ENCODE data around the gene C2orf15.
"Not testable (repeated sequence)": the region's sequence is repeated elsewhere in the genome, so short reads cannot be mapped to it uniquely, and the experiment has no call there.

Gene C2orf15
- 2.2 to 2.9 reads per million in 2 donors for total RNA-seq

DNA sequence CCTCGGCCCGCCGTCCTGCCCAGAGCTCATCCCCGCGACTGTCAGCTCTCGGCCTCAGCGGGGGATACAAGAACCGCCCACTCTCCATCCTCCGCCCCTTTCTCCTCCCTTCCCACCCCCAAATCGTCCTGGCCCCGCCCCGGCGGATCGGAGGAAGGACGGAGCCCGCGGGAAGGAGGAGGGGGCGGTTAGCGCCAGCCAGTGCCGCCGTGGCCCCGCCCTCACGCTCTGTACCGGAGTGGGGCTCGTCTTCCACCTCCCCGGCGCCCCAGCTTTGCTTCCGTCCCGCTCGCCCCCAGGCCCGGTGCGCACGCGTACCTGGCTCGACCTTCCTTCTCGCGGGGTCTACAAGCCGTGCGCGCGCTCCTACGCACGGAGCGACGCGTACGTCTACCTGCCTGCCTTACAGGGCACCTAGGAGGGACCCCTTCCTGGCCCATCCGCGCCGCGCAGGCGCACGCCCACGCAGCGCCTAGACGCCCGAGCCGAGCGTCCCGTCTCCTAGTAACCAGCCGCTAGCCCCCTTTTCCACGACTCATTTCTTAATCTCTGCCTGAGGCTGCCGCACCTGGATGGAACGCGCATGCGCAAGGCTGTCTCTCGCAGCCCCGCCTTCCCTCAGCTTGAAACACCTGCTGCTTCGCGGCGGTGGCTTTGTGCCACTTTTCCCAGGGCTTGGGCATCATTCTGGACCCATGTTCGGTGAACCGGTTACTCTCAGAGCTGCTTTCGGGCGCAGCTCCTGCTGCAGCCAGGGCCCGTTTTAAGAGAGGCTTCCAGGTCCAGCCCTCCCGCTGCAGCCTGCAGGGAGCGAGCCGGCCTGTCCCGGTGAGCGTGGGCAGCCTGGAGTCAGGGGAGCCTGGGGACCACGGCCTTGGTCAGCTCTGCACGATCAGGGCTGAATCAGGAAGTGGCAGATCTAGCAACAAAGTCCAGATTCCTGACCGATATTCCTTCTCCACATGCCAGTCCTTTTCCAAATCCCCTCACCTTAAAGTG, at the start of gene C2orf15:
C2orf15 (plus strand) TSS at position 598 of the 999 bp plus-strand sequence. CDS start 8,852 bp downstream, outside the sequence.
- peak; percentile 95 for DNase-seq

GRCh38 chr2:99096728-99097127, 44.8 kb upstream of the C2orf15 start:
- no peak for DNase-seq

GRCh38 chr2:99101697-99102096, 39.8 kb upstream of the C2orf15 start:
- DNase-seq = no peak

DNA sequence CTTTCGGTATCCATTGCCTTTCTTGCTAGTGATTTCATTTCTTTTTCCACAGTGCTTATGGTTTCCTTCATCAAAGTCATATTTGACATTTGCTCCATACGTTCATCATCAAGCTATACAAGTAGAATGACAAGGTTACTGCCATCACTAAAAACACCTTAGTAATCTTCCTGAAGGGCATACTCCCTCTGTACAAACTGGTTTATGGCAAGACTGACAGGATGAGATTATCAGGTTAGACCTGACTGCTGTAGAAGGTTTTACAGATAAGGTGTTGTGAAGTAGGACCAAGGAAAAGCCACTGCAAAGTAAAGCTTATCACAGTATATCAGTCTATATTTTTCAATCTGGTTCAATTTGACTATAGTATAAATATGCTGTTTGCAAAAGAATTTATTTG, 37.5 kb upstream of the C2orf15 start:
- DNase-seq = no peak

DNA sequence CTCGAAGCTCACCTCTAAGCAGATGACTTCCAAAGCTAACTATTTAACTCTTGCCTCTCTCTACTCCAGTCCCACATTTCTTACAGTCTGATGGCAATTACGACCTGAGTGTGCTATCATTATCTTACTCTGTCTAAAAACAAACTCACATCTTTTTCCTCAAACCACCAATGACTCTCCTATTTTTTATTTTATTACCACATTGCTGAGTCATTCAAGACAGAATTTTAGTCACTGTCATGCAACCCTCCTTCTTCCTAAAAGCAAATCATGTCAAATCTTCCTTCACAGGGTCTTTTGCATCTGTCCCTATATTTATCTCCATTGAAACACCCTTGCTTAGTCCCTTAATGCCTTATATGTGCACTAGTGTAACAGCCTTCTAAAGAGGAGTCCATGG, 34.6 kb upstream of the C2orf15 start:
- DNase-seq = no peak

GRCh38 chr2:99111236-99111635, 30.3 kb upstream of the C2orf15 start:
- no peak for DNase-seq

- DNase-seq = no peak
Observed at GRCh38 chr2:99111945-99112344, 29.6 kb upstream of the C2orf15 start.

- no peak for DNase-seq
Observed at GRCh38 chr2:99112617-99113016, 28.9 kb upstream of the C2orf15 start.

DNA sequence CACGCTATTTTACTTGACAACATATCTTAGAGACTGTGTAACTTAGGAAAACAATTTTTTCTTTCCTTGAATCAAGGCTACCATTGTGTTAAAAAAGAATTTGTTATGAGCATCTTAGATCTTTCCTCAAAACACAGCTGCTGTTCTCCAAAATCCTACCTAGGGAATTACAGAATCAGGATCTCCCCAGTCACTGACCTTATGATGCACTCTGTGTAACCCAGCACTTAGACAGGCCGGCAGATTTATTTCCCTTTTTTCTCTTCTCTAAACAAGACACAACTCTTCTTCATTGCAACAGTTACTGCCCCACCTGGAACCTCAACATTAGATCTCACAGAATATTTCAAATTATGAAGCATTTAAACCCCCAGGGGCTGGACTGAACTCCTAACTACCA, 13.5 kb upstream of the C2orf15 start:
- DNase-seq = no peak

- not testable (repeated sequence) for DNase-seq
Observed at GRCh38 chr2:99135044-99135556, 6.4 kb upstream of the C2orf15 start.

GRCh38 chr2:99139003-99139402, 2.5 kb upstream of the C2orf15 start:
- no peak for DNase-seq

DNA sequence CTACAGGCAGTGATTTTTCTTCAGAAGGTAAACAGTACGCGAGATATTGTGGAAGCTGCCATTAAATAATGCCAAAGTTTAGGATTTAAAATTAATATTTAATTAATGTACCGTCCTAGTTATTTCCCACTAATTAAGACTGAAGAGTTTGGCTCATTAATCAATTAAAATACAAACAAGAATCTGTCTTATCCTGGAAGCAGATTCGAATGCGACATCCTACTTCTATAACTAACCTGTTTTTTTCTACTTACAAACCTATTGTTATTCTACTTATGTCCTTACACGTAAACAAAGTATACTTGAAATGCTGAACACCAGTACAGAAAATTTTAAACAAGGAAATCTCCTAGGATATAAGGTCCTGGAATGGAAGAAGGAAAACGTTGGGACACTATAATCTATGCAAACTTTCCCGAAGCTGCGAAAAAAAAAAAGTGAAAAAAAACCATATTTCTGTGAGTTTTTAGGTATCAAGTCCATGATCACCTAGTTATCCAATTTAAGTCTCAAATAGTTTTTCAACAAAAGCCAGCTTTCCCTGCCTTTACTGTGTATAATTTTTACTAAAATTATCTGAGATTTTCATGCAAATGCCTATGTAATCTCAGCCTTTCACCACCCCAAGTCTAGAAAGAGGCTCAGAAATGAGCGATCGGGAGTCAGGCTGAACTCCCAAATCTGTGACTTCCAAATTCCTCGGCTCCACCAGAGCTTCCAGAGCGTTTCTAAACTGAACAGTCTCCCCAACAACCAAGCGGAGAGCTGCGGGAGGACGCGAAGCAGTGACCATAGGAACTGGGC, 1.2 kb upstream of the C2orf15 start:
- no peak for DNase-seq

DNA sequence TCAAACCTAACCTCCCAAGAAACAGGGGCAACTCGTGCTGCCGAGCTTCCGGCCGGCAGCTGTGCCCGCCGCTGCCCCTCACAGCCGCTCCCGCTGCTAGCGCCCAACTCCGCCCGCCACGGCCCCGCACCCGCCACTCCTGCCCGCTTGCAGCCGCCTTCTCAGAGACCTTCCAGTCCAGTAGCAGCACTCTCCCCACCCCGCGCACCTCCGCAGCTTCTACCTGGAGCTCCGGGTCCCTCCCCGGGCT, 722 bp upstream of the C2orf15 start:
- DNase-seq = no peak

DNA sequence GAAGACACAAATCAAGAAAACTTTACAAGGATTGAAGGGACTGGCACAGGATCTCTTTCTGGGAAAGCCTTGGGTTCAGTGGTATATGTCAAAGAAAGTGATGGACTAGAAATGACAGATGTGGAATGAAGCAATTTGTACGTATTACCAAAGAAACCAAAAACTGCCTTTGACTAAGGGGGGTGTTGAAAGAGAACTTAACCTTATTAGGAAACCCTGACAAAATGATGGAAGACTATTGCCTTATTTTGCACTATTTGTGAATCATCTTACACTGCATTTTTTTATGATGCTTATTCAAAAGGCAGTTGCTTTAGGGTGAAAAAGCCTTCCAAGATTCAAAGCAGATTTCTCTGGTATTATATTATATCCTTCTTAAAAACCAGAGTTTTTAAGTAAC, 9.2 kb downstream of the C2orf15 start:
- DNase-seq = no peak

DNA sequence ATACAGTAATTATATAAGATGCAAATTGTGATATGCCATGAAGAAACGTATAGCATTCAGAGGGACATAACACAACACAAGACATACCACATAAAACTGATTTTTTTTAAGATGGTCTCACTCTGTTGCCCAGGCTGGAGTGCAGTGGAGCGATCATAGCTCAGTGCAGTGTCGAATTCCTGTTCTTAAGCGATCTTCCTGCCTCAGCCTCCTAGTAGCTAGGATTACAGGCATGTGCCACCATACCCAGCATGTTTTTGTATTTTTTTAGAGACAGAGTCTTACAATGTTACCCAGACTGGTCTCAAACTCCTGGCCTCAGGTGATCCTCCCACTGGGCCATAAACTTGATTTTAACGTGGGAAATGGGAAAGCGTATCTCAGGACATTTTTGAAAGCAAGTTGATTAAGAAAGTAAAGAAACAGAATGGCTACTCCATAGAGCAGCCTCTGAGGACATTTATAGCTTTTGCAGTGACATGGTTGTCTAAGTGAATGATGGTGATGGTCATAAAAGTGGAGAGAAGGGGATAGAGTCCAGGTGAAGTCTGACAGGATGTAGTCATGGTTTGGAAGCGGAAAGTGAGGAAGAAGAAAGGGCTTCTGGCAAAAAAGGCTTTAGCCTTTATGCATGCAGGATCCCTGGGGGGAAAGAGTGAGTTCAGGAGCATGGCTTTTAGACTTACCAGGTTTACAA, 10.8 kb downstream of the C2orf15 start:
- no peak for DNase-seq

- no peak for DNase-seq
Observed at GRCh38 chr2:99153921-99154604, 12.6 kb downstream of the C2orf15 start.

GRCh38 chr2:99154643-99155536, 13.4 kb downstream of the C2orf15 start, which contains the start of the genes LIPT1 and TSGA10:
LIPT1 (plus strand) TSS chr2:99154967; CDS start chr2:99161958, 6,991 bp downstream.
TSGA10 (minus strand) TSS chr2:99154942; CDS start chr2:99109439, 45,503 bp downstream.
- DNase-seq = peak; percentile 86

- DNase-seq = no peak
Observed at GRCh38 chr2:99156891-99157290, 15.4 kb downstream of the C2orf15 start.

- DNase-seq = no peak
Observed at GRCh38 chr2:99158599-99158998, 17.1 kb downstream of the C2orf15 start.

DNA sequence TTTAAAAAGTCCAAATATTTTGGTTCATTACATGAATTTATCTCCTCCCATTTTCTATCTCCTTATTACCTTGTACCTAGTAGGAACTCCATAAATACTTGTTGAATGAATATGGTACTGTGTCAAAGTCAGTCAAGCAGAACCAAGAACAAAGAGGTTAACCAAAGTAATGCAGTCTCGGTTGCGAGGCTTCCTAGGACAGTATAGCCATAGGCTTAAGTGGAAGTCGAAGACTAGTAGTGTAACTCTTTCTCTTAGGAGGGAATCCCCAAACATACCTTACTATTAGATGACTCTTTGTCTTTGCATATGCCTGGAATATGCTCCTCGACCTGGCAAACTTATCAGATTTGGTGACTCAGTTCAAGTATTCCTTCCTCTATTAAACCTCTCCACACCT, 18.1 kb downstream of the C2orf15 start:
- DNase-seq = no peak

GRCh38 chr2:99166218-99166617, 24.7 kb downstream of the C2orf15 start:
- no peak for DNase-seq

Data from activated gamma-delta T cell (primary cell).